ENCODE results near the gene NREP.

NREP gene

DNA sequence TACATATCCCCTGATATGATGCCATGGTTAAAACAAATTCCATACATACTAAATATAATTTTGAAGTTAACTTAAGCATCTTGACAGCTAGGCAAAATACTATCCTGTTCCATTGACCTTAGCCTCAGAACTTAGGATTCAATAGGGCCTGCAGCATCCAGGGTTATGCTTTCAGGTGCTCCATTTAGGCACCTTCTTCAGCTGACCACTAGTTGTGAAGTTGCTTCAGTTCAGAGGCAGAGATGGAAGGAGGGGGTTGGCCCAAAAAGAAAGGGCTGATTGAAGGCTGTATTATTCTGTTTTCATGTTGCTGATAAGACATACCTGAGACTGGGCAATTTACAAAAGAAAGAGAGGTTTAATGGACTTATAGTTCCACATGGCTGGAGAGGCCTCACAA, 7.0 kb upstream of the NREP start:
- DNase-seq, result no peak

DNA sequence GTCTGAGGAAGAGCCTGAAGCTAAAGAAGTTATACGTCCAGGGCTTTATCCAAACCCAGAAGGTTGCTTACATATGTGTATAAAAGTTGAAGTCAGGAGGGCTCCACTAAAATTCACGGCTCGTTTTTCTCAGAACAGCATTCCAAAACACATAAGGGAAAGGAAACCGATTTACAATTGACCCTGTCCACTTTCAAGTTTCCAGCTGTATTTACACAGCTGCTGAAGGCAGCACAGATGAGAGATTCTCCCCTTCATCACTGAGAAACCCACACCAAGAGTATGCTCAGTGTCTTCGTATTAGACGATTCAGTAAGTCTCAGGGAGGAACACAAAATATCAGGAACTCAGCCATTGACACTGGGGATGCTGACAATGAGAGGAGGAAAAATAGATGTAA, 5.9 kb upstream of the NREP start:
- no peak for DNase-seq

DNA sequence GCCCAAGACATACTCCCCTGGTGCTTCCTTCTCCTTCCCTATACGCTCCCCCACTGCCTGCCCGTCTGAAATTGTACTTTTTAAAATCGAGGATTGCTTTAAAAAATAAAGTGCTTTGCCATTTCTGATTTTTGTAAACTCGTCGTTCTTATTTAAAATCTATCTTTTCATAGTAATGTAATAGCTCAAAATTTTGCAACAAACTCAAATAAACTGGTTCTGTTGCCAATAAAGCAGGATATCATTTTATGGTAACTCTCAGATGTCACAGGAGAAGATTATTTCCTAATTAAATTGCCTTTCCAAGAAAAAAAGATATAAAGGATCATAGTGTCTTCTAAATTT, 1.3 kb upstream of the NREP start:
- DNase-seq, result no peak

DNA sequence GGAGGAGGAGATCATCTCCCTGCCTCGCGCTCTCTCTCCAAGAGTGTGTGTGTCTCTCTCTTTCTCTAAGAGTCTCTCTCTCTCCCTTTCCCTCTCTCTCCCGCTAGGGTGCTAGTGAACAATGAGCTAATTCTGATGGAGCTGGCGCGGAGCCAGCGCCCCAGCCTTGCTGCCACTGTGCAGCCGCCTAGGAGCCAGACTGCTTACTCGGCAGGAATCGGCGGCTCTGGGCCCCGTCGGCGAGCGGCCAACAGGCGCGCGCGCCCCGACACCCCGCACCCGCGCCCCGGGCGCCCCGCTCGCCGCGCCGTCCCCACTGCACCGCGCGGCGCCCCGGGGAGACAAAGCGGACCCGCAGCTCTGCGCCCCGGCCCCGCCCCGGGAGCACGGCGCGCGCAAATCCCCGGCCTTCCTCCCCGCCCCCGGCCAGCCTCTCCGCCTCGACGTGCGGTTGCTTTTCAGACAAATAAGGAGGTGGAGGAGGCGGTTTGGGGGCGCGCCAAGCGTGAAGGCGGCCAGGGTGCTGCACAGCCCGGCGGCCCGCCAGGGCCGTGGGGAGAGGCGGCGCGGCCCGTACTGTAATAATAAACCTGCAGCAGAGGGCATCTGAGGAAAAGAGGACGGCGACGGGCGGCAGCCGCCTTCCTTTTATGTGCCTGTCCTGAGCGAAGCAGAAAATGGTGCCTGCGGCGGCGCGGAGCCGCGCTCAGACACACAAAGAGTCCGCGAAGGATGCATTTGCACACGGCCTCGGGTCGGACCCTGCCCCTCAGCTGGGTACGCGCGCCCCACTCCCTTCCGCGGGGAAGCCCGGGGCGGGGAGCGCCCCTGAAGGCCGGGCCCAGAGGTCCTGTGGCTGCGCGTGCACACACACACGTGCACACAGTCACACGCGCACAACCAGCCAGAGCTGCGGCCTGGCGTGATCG, 625 bp upstream of the NREP start:
- peak; percentile 86 for DNase-seq

DNA sequence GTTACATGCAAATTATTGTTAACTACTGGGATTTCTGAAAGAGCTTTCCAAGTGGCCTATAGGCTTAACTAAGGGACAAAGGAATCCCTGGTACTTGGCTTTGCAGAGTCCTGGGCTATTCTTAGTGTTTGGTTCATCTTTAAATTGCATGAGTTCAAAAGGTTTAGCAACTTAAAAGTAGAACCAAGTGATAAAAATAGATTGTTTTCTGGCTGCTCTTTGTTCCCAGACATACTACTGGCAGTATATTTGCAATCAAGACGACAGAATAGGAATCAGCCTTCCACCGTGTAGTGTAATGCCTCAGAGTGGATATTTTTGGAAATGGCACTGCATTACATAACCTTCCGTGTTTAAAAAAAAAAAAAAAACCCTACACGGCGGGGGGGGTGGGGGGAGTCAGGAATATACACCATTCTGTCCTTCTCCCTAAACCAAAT, 1.0 kb downstream of the NREP start:
- DNase-seq, result no peak

DNA sequence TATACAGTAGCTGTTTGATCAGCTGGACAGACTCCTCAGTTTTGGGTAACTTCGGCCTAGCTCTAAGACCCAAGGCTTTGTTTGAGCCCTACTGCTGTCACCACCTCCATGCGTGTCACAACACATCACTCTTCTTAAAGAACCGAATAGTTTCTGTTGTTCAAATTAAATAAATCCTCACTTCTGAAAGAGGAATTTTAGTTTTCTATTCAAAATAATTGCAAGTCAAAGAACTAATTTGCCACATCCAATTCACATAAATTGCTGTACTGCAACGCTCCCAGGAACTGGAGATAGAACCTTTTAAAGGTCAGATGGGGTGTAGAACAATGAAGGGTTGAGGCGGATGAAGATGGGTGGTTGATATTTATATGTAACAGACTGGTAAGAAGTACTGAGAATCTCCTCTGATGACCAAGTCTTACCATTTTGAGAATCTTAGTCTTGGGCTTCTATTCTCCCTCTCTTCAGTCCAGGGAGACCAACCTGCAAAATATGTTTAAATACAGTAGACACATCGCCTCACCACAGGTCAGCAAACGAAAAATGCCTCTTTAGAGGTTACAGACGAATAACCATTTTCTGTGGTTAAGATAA, 1.6 kb downstream of the NREP start:
- DNase-seq, result no peak

DNA sequence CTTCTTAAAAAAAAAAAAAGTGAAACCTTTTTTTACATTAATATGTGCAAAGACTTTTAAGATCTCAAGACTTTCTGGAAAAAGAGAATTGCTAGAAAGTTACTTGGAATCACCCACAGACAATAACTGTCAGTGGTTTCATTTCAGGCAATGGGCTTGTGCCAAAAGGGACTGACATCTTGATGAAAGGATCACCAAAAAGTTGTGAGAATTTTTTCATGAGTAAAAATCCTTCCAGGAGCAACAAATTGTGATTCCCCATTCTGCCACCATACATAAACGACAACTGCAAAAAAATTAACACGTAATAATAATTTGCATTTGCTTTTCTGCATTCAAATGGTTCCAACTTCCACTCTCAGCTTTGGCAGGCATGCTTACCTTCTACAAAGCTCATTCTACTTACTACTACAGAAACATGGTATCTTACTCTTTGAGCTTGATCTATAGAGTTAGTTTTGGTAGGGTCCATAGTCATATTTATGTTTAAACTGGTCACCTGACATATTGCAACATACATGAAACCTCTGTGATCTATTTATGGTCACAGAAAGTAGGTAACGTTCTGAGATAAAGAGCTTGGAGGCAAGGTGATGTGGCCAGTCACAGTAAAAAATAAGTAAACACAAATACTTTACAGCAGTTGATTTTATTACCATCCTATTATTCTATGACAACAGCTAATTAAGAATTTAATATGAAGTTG, 3.0 kb downstream of the NREP start:
- DNase-seq, result no peak

DNA sequence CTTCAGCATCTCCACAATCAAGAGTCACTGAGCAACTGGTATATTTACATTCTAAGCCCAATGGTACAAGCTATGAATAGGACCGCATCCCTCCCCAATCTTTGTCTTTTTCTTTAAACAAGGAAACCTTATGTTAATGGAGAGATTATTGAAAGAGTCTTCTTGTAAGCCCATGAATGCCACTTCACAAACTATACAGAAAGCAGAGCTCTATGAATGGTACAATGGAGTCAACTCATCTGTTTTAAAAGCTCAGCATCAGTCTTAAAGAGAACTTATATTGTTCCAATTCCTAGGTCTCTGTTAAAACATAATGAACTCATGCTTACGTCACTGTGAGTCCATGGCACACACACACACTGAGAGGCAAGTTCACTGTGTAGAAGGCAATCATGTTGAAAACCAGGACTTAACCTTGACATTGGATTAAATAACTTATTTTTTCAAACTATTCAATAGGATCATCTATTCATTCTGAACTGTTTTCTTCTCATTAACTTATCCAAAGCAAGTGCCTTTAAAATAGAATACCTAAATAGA, 4.5 kb downstream of the NREP start:
- no peak for DNase-seq

DNA sequence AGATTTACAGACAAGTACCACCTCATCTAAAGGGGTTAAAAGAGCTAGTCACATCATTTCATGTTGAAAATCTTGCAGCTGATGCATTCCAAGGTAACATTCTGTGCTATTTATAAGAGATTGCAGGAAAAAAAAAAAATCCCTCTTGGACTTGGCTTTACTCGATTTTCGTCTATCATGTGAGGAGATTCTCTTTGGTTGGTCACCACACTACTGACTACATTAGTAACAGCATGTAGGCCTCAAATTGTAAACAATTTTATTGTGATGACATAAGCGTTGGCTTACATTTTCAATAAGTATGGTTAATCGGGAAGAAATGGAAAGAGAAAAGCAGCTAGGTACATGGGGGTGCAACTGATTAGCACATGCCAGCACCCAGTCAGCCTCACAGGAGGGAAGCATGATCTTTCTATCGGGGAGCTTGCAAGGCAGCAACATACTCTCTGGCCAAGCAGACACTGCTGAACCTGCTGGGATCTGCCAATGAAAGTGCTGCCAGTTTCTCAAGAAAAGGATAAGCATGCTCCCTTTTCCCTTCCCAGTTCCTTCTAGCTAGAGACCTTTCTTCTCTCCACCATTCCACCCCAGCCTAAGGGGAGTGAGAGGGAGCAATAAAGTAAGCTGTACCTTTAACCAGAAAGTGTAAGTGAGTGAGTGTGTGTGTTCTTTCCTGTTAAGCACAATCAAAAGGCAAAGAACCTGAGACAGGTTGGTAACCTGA, 7.5 kb downstream of the NREP start:
- DNase-seq, result no peak

DNA sequence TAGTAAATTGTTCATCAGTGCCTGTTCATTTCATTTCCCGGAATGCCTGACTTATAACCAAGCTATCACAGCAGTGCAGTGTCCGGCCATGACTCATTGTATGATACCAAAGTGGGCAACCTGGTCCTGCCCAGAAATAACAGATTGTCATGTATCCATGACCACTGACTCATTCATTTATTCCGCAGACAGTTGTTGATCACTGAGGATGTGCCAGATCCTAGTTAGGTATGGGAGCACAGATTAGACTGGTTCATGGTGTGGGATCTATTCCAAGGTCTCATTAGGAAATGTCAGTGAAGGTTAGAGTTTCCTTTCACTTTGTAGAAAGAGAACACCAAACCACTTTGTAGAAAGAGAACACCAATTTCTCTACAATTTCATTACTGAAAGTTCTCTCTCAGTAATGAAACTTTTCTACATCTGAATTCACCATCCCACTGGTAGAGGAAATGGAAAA, 8.7 kb downstream of the NREP start:
- no peak for DNase-seq

DNA sequence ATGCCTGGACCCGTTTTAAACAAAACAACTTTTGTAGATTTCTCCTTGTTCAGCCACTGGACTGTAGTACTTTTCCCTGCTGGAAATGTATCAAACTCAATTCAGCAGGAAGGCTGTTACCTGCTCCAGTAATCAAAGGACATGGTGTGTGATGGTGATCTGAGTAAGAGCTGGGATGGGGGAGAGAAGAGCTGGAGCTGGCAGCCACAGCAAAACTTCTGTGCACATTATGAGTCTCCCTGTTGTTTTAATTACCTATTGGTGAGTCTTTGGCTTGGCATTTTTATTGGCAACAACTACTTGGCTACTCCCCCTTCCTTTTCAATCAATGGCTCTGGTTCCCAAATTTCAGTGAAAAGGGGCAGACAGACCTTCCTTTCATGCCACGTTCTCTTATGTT, 9.7 kb downstream of the NREP start:
- DNase-seq, result no peak

DNA sequence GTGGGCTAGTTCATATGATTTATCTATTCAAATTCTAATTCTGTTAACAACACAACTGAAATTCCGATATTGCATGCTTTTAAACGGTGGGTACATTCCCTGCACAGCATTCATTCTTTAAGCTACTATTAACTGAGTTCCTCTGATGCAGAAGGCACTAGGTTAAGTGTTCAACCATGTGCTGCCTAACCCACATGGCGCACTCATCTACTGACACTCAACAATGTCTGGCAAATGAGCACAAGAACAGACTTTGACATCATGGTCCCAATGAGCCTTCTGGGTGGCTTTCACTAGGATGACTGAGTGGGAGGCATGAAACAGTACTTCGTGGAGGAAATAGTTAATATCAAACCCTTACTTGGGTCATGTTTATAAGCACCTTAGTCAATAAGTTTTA, 10.2 kb downstream of the NREP start:
- no peak for DNase-seq

DNA sequence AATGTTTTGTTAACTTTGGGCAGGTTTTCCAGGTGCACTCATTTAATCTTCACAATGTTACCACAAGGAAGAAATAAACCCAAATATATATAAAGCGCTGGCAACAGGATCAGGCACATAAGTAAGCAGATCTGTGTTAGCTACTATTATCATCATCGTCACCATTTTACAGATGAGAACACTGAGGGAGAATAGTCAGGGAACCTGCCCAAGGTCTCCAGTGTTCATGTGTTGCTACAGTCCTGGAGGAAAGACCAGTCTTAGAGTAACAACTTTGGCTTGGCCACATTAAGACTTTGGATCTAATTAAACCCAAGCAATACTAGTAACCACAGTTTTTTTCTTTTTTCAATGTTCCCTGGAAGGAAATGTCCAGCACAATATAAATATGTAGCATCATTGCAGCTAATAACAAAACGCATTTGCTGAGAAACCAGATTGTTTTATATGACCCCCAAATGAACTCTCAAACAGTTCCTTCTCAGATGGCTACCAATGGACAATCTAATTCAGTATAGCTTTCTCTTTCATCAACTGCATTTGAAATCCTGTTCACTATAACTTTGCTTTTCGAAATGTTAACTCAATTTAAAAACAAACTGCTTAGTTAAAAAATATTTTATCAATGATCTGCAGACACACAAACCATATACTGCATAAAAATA, 11.8 kb downstream of the NREP start:
- DNase-seq, result no peak

DNA sequence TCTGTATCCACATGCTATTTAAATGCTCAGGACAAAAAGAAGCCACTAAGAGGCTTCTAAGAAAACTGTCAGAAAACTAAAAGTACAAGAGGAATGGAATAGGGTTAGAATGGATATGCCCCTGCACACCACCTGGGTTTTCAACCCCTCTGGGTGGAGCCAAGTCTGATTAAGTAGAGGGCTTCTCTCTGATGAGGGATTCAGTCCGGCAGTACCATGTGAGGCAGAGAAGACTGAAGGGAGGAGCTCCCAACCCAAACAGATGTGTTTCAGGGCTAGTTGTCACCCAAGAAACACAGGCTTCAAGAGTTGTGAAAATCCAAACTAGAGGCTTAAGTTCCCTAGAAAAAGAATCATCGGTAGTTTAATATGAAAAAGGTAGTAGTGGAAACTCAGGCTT, 12.5 kb downstream of the NREP start:
- DNase-seq, result no peak

DNA sequence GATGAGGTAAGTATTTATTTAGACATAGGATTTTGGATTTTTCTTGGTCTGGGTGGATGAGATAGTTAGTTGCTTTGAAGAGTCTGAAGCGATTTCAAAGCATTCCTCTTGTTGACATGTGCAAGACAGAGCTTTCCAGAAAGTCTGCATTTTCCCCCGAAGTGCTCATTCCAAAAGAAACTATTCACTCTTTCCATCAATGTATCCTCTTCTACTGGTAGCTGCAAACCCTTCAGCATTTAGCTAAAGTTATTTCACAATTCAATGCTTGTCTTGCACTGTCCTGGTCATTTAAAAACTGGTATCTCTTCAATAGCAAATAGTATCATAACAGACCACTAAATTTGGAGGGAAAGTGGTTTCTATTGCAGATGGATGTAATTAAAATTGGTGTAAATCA, 13.0 kb downstream of the NREP start:
- no peak for DNase-seq

DNA sequence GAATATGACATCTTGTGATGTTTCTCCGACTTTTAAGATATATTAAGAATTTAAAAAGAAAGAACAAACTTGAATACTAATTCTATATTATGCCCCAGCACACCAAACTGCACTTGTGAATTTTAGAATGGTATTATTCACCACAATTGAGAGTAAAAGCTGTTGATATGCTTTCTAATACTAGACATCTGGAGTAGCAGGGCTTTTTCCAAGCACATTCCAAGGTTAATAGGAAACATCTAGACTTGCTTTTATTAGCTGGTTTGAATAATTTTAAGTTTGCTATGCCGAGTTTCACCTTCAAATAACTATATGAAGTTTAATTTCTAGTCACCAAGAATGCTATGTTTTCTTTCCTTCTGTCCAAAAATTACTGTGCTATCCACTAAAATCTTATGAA, 13.5 kb downstream of the NREP start:
- no peak for DNase-seq

DNA sequence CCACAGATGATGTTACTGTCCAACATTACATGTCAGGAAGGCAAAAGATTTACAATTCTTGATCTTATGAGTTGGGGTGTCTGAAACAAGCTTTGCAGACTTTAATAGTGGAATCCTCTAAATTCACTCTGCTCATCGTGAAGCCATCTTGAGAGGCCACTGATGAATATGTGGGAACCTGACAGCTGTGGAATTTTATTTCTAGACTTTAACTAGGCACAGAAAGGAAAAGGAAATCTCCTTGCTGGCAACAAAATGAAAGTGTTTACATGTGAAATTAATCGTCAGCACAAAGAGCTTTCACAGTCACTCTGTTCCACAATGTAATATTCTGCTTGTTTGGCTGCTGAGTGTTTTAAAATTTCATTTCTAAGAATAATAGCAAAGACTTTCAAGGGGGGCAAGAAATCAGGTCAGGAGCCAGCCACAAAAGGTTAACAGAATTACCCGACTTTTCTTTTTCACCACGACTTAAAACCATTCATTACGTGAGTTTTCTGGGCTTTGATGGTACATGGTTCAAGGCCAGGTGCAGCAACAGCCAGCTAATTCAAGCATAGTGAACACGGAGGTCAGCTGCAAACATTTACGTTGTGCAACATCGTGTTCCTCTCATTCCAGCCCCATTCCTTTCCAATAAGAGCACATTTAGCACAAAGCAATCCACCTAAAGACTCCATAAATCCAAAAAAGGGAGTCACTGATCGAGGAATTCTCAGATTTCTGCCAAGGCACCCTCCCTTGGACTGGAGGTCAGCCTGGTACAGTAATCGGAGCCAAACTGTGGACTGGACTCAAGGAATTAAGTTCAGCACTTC, 14.6 kb downstream of the NREP start:
- DNase-seq, result no peak

DNA sequence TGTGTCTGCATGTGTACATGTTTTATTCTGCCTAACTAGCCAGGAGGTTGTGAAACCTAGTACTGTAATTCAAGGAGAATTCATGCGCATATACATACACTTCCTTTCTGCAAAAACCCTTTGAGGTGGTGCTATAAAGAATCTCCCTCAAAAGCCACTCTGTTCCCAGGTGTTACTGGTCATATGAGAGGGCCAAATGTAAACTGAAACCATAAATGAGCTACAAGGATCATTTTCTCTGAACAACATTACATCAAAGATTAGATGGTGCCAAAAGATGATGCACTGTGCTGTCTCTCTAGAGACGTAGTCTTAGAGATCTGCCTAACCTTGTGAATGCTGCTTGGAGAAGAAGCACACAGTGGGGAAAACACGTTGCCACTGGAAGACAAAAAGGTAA, 15.7 kb downstream of the NREP start:
- DNase-seq, result no peak

DNA sequence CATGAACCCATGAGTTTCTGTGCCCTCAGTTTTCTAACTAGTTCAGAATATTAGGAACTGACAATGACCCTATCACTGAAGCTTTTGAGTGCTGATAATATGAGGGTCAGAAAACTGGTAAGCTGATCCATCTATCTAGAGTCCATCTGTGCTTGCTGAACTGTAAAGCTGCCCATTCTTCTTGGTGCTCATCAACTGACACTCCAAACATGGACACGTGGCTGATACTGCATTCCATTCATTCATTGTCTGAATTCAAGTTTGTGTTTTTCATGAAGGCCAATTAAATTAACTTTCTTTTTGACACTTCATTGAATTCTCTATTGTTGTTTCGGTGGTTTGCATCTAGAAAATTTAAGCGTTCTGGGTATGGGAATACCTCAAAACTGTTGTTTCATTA, 17.6 kb downstream of the NREP start:
- no peak for DNase-seq

DNA sequence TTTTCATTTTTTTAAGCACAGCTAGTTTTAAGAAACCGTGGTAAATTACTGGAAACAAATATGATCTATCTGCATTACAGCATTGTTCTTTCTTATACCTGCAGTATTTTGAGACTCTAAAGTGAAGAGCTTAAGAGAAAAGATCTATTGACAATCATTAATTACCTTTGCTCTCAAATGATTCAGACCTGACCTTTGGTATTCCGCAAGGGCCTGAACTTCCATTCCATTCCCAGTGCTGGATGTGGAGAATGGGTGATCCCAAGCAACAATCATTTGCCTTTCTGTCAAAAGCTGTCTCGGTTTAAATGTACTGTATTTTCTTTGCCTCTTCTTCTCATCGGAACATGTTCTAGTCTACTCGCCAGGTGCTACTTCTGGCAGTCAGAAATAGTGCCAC, 18.9 kb downstream of the NREP start:
- DNase-seq, result no peak

DNA sequence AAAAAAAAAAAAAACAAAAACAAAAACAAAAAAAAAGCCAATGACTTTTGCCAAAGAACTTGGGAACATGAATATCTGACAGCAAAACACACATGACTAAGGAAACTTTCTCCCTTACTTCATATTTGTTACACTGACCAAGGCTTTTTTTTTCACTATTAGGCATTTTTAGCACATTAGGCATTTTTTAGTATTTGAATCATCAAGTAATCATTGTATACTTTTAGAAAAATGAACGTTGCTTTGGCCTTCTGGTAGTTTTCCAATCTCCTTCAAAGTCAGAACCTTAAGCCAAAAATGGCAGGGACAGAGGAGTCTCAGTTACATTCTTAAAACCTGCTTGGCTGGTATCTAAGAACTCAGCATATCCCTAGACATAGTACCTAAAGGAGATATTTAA, 19.3 kb downstream of the NREP start:
- DNase-seq, result no peak

All from CD4-positive, alpha-beta T cell treated with Interleukin-6 for 4 hours (primary cell).